ENCODE data around the gene CHST14.

CHST14 gene

GRCh38 chr15:40448354-40448753 is 22.4 kb upstream of the CHST14 start:
- TF ChIP-seq EZH2 (optimal IDR thresholded peaks at IDR 0.05; ENCODE audit: low read depth, low read length) (no peak), CTCF (IDR thresholded peaks at IDR 0.05; ENCODE audit: low read length) (no peak), EZH2phosphoT487 (IDR thresholded peaks at IDR 0.05; ENCODE audit: low read length) (no peak)
- H3K4me3 ChIP-seq (ENCODE audit: low read length), result no peak overlapping the region
- H3K36me3 ChIP-seq (replicated peaks; ENCODE audit: insufficient read depth, low read length), result no peaks in the 10 kb centered on the region
- H3K4me2 ChIP-seq (ENCODE audit: low read depth, low read length), result no peak overlapping the region
- H3K79me2 ChIP-seq (ENCODE audit: low read length), result peaks cover 93% of the 10 kb centered on the region
- no peaks in the 10 kb centered on the region for H3K27me3 ChIP-seq (replicated peaks; ENCODE audit: insufficient read depth, low read length)
- H3K9ac ChIP-seq (ENCODE audit: low read length), result no peak overlapping the region
- H3K9me3 ChIP-seq (replicated peaks; ENCODE audit: insufficient read depth, low read length), result no peaks in the 10 kb centered on the region
- no peaks in the 10 kb centered on the region for H3K9me2 ChIP-seq (replicated peaks; ENCODE audit: insufficient read depth, low read length)
- H3K27ac ChIP-seq (ENCODE audit: low read length), result no peak overlapping the region
- H4K20me1 ChIP-seq (ENCODE audit: insufficient read depth, low read length), result 0 out of 2 replicates have a peak, but pooled peaks cover 3% of the 10 kb centered on the region
- H3K4me1 ChIP-seq (ENCODE audit: low read length), result no peaks in the 10 kb centered on the region
- DNase-seq, result no peak
- H2AFZ ChIP-seq (ENCODE audit: low read length), result no peak overlapping the region
- H3F3A ChIP-seq (ENCODE audit: insufficient read depth, low read length), result no peaks in the 10 kb centered on the region

GRCh38 chr15:40449275-40449674 is 21.5 kb upstream of the CHST14 start:
- no peak for DNase-seq
- Histone ChIP-seq H3K79me2 (ENCODE audit: low read length) (peaks cover 93% of the 10 kb centered on the region), H3K4me3 (ENCODE audit: low read length) (no peak overlapping the region), H3K9me2 (replicated peaks; ENCODE audit: insufficient read depth, low read length) (no peaks in the 10 kb centered on the region), H4K20me1 (ENCODE audit: insufficient read depth, low read length) (0 out of 2 replicates have a peak, but pooled peaks cover 3% of the 10 kb centered on the region), H3K4me1 (ENCODE audit: low read length) (no peaks in the 10 kb centered on the region), H3K9me3 (replicated peaks; ENCODE audit: insufficient read depth, low read length) (no peaks in the 10 kb centered on the region), H3K36me3 (replicated peaks; ENCODE audit: insufficient read depth, low read length) (no peaks in the 10 kb centered on the region), H3K4me2 (ENCODE audit: low read depth, low read length) (no peak overlapping the region), H3K27me3 (replicated peaks; ENCODE audit: insufficient read depth, low read length) (no peaks in the 10 kb centered on the region), H3K9ac (ENCODE audit: low read length) (no peak overlapping the region), H3F3A (ENCODE audit: insufficient read depth, low read length) (no peaks in the 10 kb centered on the region), H2AFZ (ENCODE audit: low read length) (no peak overlapping the region), H3K27ac (ENCODE audit: low read length) (no peak overlapping the region)
- TF ChIP-seq CTCF (IDR thresholded peaks at IDR 0.05; ENCODE audit: low read length) (no peak), EZH2 (optimal IDR thresholded peaks at IDR 0.05; ENCODE audit: low read depth, low read length) (no peak), EZH2phosphoT487 (IDR thresholded peaks at IDR 0.05; ENCODE audit: low read length) (no peak)

- Histone ChIP-seq H3K27me3 (replicated peaks; ENCODE audit: insufficient read depth, low read length) (no peaks in the 10 kb centered on the region), H3K4me3 (ENCODE audit: low read length) (no peak overlapping the region), H4K20me1 (ENCODE audit: insufficient read depth, low read length) (0 out of 2 replicates have a peak, but pooled peaks cover 3% of the 10 kb centered on the region), H3K4me1 (ENCODE audit: low read length) (no peaks in the 10 kb centered on the region), H3K9me3 (replicated peaks; ENCODE audit: insufficient read depth, low read length) (no peaks in the 10 kb centered on the region), H3K9ac (ENCODE audit: low read length) (no peak overlapping the region), H3K4me2 (ENCODE audit: low read depth, low read length) (no peak overlapping the region), H3K79me2 (ENCODE audit: low read length) (peaks cover 93% of the 10 kb centered on the region), H3K9me2 (replicated peaks; ENCODE audit: insufficient read depth, low read length) (no peaks in the 10 kb centered on the region), H3K36me3 (replicated peaks; ENCODE audit: insufficient read depth, low read length) (no peaks in the 10 kb centered on the region), H3F3A (ENCODE audit: insufficient read depth, low read length) (no peaks in the 10 kb centered on the region), H3K27ac (ENCODE audit: low read length) (no peak overlapping the region), H2AFZ (ENCODE audit: low read length) (no peak overlapping the region)
- no peak for DNase-seq
- no peak for TF ChIP-seq EZH2phosphoT487 (IDR thresholded peaks at IDR 0.05; ENCODE audit: low read length)
Measured at GRCh38 chr15:40450047-40450446, 20.7 kb upstream of the CHST14 start.

GRCh38 chr15:40451527-40452158 is 19.1 kb upstream of the CHST14 start:
- Histone ChIP-seq H3K27ac (ENCODE audit: low read length) (no peak overlapping the region), H3F3A (ENCODE audit: insufficient read depth, low read length) (no peaks in the 10 kb centered on the region), H3K36me3 (replicated peaks; ENCODE audit: insufficient read depth, low read length) (no peaks in the 10 kb centered on the region), H4K20me1 (ENCODE audit: insufficient read depth, low read length) (0 out of 2 replicates have a peak, but pooled peaks cover 3% of the 10 kb centered on the region), H3K9me2 (replicated peaks; ENCODE audit: insufficient read depth, low read length) (no peaks in the 10 kb centered on the region), H3K79me2 (ENCODE audit: low read length) (peaks cover 93% of the 10 kb centered on the region), H3K27me3 (replicated peaks; ENCODE audit: insufficient read depth, low read length) (no peaks in the 10 kb centered on the region), H3K9ac (ENCODE audit: low read length) (no peak overlapping the region), H3K4me3 (ENCODE audit: low read length) (no peak overlapping the region), H3K4me1 (ENCODE audit: low read length) (no peaks in the 10 kb centered on the region), H3K9me3 (replicated peaks; ENCODE audit: insufficient read depth, low read length) (no peaks in the 10 kb centered on the region), H2AFZ (ENCODE audit: low read length) (no peak overlapping the region), H3K4me2 (ENCODE audit: low read depth, low read length) (no peak overlapping the region)
- no peak for TF ChIP-seq CTCF (IDR thresholded peaks at IDR 0.05; ENCODE audit: low read length)
- TF ChIP-seq EZH2phosphoT487 (IDR thresholded peaks at IDR 0.05; ENCODE audit: low read length), result no peak
- TF ChIP-seq EZH2 (optimal IDR thresholded peaks at IDR 0.05; ENCODE audit: low read depth, low read length), result no peak
- no peak for DNase-seq

All from MM.1S (cell line).